ENCODE results near the gene PDIA5.

Gene PDIA5

GRCh38 chr3:123066896-123067688, at the start of gene PDIA5:
TSS of gene PDIA5 (plus strand) at chr3:123067025. CDS start at chr3:123067165, 140 bp downstream.
- peak; percentile 89 to 91 for DNase-seq

GRCh38 chr3:123018683-123019082, 48.1 kb upstream of the PDIA5 start:
- no peak for DNase-seq

GRCh38 chr3:123019161-123019560, 47.7 kb upstream of the PDIA5 start:
- DNase-seq = no peak

GRCh38 chr3:123019591-123019990, 47.2 kb upstream of the PDIA5 start:
- DNase-seq = no peak

GRCh38 chr3:123020709-123021108, 46.1 kb upstream of the PDIA5 start:
- DNase-seq = no peak

GRCh38 chr3:123021388-123021787, 45.4 kb upstream of the PDIA5 start:
- no peak for DNase-seq

GRCh38 chr3:123021996-123022510, 44.8 kb upstream of the PDIA5 start:
- DNase-seq = no peak

- DNase-seq = no peak
These were observed 42.8 kb upstream of the PDIA5 start for GRCh38 chr3:123024056-123024455.

- DNase-seq = no peak
These were observed 40.9 kb upstream of the PDIA5 start for GRCh38 chr3:123025642-123026521.

- DNase-seq = no peak
These were observed 40.1 kb upstream of the PDIA5 start for GRCh38 chr3:123026565-123027291.

GRCh38 chr3:123027292-123028232, 39.3 kb upstream of the PDIA5 start, which contains the start of gene SEMA5B:
TSS of gene SEMA5B (minus strand) at chr3:123027763. CDS start at chr3:122961263, 66,500 bp downstream.
- DNase-seq = no peak

GRCh38 chr3:123028233-123028828, 38.5 kb upstream of the PDIA5 start:
- DNase-seq = peak; percentile 77 to 82

GRCh38 chr3:123031051-123031450, 35.8 kb upstream of the PDIA5 start:
- DNase-seq = no peak

GRCh38 chr3:123032057-123032456, 34.8 kb upstream of the PDIA5 start:
- no peak for DNase-seq

- no peak for DNase-seq
These were observed 32.7 kb upstream of the PDIA5 start for GRCh38 chr3:123034120-123034519.

GRCh38 chr3:123034996-123035395, 31.8 kb upstream of the PDIA5 start:
- DNase-seq = no peak

GRCh38 chr3:123036352-123037014, 30.3 kb upstream of the PDIA5 start:
- DNase-seq = peak; percentile 93 to 95

- no peak for DNase-seq
These were observed 29.8 kb upstream of the PDIA5 start for GRCh38 chr3:123037015-123037375.

- no peak for DNase-seq
These were observed 28.1 kb upstream of the PDIA5 start for GRCh38 chr3:123038751-123039150.

- no peak for DNase-seq
These were observed 27.6 kb upstream of the PDIA5 start for GRCh38 chr3:123039178-123039577.

GRCh38 chr3:123042413-123042812, 24.4 kb upstream of the PDIA5 start:
- no peak for DNase-seq
